Naive thymus-derived CD8-positive, alpha-beta T cell (primary cell): ENCODE measurements around the gene ARPC1B. TPM values are rescaled to one million over a fixed set of nuclear protein-coding genes. Genes with fewer than 3 reads are reported as not detected.
"Not testable (repeated sequence)": the region's sequence is repeated elsewhere in the genome, so short reads cannot be mapped to it uniquely, and the experiment has no call there.

Source experiments
- ATAC-seq, 2 donors: fragments of 150-1000 bp; cut with Tn5 transposase in 1 of 2; sonication (Bioruptor Pico), chemical (Tn5 transposase) in 1 of 2; 1 replicate in 1 of 2; 2 replicates in 1 of 2; pipeline ENCODE4 v1.10.0; 2021; ENCODE audit warnings: mild to moderate bottlenecking in 2 of 2, moderate library complexity in 2 of 2
- POLR2A ChIA-PET: fragments of 350-600 bp; sonication (Branson Sonifier 250); formaldehyde crosslinking; loops from one replicate; lab custom pipeline; 2021; ENCODE audit warnings: antibody characterized with exemption; lab: Charles Lee
- DNase-seq, 10 donors: peaks; one replicate each; pipeline versions ENCODE4 v3.0.0 to v3.0.0-alpha.2; 2020 to 2022
- H3K27ac Mint-ChIP-seq, 10 donors: one replicate each; pipeline ENCODE4 v1.8.0; 2020 to 2022; ENCODE audit warnings: mild to moderate bottlenecking in 10 of 10, mixed read lengths in 10 of 10, moderate library complexity in 4 of 10, inconsistent platforms in 1 of 10
- H3K27me3 Mint-ChIP-seq, 5 donors: one replicate each; pipeline ENCODE4 v1.8.0; 2021 to 2022; ENCODE audit warnings: mixed read lengths in 5 of 5
- H3K36me3 Mint-ChIP-seq, 3 donors: one replicate each; pipeline ENCODE4 v1.8.0; 2020 to 2022; ENCODE audit warnings: mixed read lengths in 3 of 3, mild to moderate bottlenecking in 2 of 3, inconsistent platforms in 1 of 3
- H3K4me1 Mint-ChIP-seq, 4 donors: one replicate each; pipeline ENCODE4 v1.8.0; 2021 to 2022; ENCODE audit warnings: mixed read lengths in 4 of 4
- H3K4me3 Mint-ChIP-seq, 10 donors: one replicate each; pipeline ENCODE4 v1.8.0; 2020 to 2022; ENCODE audit warnings: mild to moderate bottlenecking in 10 of 10, mixed read lengths in 10 of 10, moderate library complexity in 6 of 10, inconsistent platforms in 1 of 10
- H3K9me3 Mint-ChIP-seq, 9 donors: one replicate each; pipeline ENCODE4 v1.8.0; 2020 to 2022; ENCODE audit warnings: mixed read lengths in 9 of 9, mild to moderate bottlenecking in 3 of 9, inconsistent platforms in 1 of 9, moderate library complexity in 1 of 9
- polyA plus RNA-seq, 3 donors: library from polyadenylated mRNA; unstranded; fragments of 300-500 nt; fragmentation: Illumina TruSeq; gene quantifications; one replicate each; pipeline ENCODE4 v1.2.3, GENCODE V29; 2021
- total RNA-seq, 8 experiments: library from RNA in 2 of 8; stranded (reverse) in 2 of 8; gene quantifications; one replicate each; pipeline ENCODE4 v1.2.3 and lab custom pipeline; 2021 to 2026

Gene ARPC1B
- total and polyA plus RNA-seq, 5 experiments from 2014 or later, result 165 to 712 (median 597) TPM

DNA sequence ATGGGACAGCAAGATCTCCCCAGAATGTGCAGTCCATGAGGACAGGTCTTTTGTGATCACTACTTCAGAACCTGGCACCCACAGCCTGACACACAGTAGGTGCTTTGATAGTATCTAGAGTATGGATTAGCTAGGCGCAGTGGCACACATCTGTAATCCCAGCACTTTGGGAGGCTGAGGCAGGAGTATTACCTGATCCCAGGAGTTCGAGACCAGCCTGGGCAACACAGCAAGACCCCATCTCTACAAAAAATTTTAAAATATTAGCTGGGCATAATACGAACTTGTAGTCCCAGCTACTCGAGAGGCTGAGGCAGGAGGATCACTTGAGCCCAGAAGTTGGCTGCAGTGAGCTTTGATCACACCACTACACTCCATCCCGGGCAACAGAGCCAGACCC lies 22.3 kb upstream of the ARPC1B start:
- H3K36me3 Mint-ChIP-seq, result peaks cover 0 to 85% (median 11%) of the 10 kb centered on the region in 3 donors
- H3K9me3 Mint-ChIP-seq, result no peaks in the 10 kb centered on the region
- POLR2A ChIA-PET, result interaction anchor here (0.5 to 0.9 kb wide), 2 partner anchors 42 to 138 kb away, joined by 4 read pairs; no protein-coding TSS in a partner anchor
- no peak overlapping the region for H3K4me3 Mint-ChIP-seq
- H3K27ac Mint-ChIP-seq, result peak overlapping the region in 2 of 10 donors; percentile 14 to 63
- H3K27me3 Mint-ChIP-seq, result no peaks in the 10 kb centered on the region
- DNase-seq, result no peak
- H3K4me1 Mint-ChIP-seq, result no peaks in the 10 kb centered on the region
- no peak for ATAC-seq

DNA sequence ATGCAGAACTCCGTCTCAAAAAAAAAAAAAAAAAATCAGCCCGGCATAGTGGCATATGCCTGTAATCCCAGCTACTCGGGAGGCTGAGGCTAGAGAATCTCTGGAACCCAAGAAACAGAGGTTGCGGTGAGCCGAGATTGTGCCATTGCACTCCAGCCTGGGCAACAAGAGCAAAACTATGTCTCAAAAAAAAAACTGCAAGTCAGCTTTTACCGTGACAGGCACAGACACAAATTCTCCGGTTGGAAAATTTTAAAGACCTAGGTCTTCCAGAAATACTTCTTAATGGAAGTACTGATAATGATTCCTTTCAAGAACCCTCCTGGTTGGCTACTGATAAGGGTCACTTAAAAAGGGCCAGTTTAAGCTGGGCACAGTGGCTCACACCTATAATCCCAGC lies 19.4 kb upstream of the ARPC1B start:
- peaks cover 0 to 3% (median 0%) of the 10 kb centered on the region in 4 donors for H3K4me1 Mint-ChIP-seq
- POLR2A ChIA-PET, result no interaction called here
- H3K27me3 Mint-ChIP-seq, result no peaks in the 10 kb centered on the region
- H3K27ac Mint-ChIP-seq, result peak overlapping the region in 1 of 10 donors; percentile 38
- peaks cover 0 to 88% (median 15%) of the 10 kb centered on the region in 3 donors for H3K36me3 Mint-ChIP-seq
- no peaks in the 10 kb centered on the region for H3K9me3 Mint-ChIP-seq
- H3K4me3 Mint-ChIP-seq, result no peak overlapping the region
- DNase-seq (no peak), ATAC-seq (no peak)

DNA sequence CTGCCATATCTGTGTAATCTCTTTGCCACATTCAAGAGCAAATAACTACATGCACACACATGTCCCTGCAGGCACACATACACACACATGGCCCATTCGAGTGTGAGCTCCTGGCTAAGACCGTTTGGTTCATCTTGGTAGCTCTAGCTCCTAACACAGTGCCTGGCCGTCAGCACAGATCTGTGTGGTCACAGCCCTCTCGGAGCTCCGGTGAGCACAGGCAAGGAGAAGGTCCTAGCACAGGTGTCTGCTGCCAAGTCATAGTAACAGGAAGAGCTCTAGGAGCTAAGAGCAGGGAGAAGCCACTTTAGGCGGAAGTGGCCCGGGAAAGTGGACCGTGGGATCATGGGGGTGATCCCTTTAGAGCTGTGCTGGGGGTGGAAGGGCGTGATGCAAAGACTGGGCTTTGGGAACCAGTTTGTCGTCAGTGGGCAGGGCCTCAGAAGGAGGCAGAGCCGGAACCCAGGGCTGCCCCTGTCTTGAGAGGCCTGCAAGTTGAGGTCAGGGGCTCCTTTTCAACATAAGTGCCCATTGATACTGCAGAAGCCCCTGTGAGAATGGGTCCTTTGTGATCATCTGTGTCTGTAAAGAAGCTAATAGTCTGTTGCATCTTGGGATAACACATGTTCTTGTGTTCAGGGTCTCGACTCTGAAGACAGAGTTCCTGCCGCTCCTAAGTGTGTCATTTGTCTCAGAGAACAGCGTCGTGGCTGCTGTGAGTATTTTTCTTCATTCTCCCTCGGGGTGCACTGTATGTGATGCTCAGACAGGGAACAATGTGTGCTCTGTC lies 16.6 kb upstream of the ARPC1B start:
- Mint-ChIP-seq H3K9me3 (no peaks in the 10 kb centered on the region), H3K36me3 (peaks cover 0 to 90% (median 12%) of the 10 kb centered on the region in 3 donors), H3K4me1 (peaks cover 0 to 3% (median 0%) of the 10 kb centered on the region in 4 donors), H3K27me3 (no peaks in the 10 kb centered on the region), H3K27ac (peak overlapping the region in 5 of 10 donors; percentile 14 to 87 (median 49)), H3K4me3 (no peak overlapping the region)
- DNase-seq, result no peak
- no peak for ATAC-seq
- POLR2A ChIA-PET, result no interaction called here

DNA sequence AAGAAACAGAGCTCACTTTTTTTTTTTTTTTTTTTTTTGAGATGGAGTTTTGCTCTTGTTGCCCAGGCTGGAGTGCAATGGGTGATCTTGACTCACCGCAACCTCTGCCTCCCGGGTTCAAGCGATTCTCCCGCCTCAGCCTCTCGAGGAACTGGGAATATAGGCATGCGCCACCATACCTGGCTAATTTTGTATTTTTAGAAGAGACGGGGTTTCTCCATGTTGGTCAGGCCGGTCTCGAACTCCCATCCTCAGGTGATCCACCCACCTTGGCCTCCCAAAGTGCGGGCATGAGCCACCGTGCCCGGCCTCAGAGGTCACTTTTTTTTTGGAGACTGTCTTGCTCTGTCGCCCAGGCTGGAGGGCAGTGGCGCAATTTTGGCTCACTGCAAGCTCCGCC lies 16.0 kb upstream of the ARPC1B start:
- not testable (repeated sequence) for H3K4me1 Mint-ChIP-seq, H3K27ac Mint-ChIP-seq
- peaks cover 0 to 93% (median 12%) of the 10 kb centered on the region in 3 donors for H3K36me3 Mint-ChIP-seq

DNA sequence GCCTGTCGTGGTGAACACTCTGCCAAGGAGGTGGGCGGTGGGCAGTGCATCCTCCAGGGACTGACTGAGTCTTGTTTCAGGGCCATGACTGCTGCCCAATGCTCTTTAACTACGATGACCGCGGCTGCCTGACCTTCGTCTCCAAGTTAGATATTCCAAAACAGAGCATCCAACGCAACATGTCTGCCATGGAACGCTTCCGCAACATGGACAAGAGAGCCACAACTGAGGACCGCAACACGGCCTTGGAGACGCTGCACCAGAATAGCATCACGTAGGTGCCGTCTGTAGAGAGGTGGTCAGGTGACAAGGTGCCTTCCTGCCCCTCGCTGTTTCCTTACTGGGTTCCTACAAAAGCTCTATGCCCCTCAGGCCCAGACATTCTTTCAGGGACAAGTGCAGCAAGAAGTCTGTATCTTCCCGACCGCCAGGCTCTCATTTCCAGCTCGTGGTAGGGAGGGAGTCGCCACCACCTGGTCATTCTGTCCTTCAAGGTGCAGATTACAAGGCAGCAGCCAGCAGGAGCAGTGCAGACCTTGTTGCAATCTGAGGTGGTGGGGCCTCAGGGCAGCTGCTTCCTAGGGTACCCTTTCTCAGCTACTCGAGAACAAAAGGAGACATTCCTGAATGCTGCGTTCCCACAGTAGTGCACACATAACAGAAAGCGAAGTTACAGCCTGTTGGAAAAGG lies 14.9 kb upstream of the ARPC1B start:
- H3K36me3 Mint-ChIP-seq, result peaks cover 0 to 93% (median 10%) of the 10 kb centered on the region in 3 donors
- POLR2A ChIA-PET, result no interaction called here
- ATAC-seq, result no peak

More for the DNA sequence above, 16.0 kb upstream of the ARPC1B start:
- H3K9me3 Mint-ChIP-seq, DNase-seq, ATAC-seq, H3K4me3 Mint-ChIP-seq, H3K27me3 Mint-ChIP-seq: not testable (repeated sequence)
- POLR2A ChIA-PET, result interaction anchor here (0.7 kb wide), 1 partner anchor 125 kb away, joined by 3 read pairs; no protein-coding TSS in a partner anchor

DNA sequence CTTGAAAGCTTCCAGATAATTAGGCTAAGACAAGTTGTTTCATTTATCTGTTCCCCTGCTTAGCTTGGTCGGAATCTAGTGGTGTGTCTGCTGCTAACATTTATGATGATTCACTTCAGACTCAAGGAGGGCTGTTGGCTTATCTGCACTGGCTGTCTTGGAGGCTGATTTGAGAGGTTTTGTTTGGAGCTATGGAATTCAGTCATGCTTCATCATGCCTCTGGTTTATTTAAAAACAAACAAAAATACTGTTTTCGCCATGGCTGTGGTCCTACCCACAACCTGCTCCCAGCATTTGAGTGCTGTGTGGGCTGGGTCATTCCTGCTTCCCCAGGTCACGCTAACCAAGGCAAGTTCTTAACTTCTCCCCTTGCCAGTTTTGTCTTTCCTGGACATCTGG lies 11.7 kb upstream of the ARPC1B start:
- ATAC-seq (no peak), DNase-seq (no peak)
- peak overlapping the region in 1 of 10 donors; percentile 72 for H3K27ac Mint-ChIP-seq
- H3K9me3 Mint-ChIP-seq, result no peaks in the 10 kb centered on the region
- no peak overlapping the region for H3K4me3 Mint-ChIP-seq
- H3K36me3 Mint-ChIP-seq, result peaks cover 0 to 86% (median 10%) of the 10 kb centered on the region in 3 donors
- H3K4me1 Mint-ChIP-seq, result peaks cover 0 to 6% (median 1%) of the 10 kb centered on the region in 4 donors
- no peaks in the 10 kb centered on the region for H3K27me3 Mint-ChIP-seq
- POLR2A ChIA-PET, result interaction anchor here (1.7 kb wide), 1 partner anchor 32 kb away, joined by 3 read pairs; no protein-coding TSS in a partner anchor

More for the DNA sequence above, 14.9 kb upstream of the ARPC1B start:
- DNase-seq, result no peak
- Mint-ChIP-seq H3K27me3 (no peaks in the 10 kb centered on the region), H3K4me1 (peaks cover 0 to 3% (median under 1%) of the 10 kb centered on the region in 4 donors), H3K9me3 (no peaks in the 10 kb centered on the region), H3K4me3 (no peak overlapping the region), H3K27ac (peak overlapping the region in 2 of 10 donors; percentile 37 to 81)

DNA sequence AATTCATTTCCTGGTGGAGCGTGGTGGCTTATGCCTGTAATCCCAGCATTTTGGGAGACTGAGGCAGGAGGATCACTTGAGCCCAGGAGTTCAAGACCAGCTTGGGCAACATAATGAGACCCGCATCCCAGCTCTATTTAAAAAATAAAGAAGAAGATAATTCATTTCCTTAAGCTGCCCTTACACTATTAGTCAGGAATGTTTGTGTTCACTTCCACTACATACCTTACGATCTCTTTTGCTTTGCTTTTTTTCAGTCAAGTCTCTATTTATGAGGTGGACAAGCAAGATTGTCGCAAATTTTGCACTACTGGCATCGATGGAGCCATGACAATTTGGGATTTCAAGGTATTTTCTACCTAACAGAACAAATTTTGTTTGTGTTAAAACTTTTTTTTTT lies 11.2 kb upstream of the ARPC1B start:
- H3K4me3 Mint-ChIP-seq, result no peak overlapping the region
- POLR2A ChIA-PET, result interaction anchor here (0.7 to 1.7 kb wide), 2 partner anchors 17 to 31 kb away, joined by 3 to 4 read pairs; no protein-coding TSS in a partner anchor
- no peak for DNase-seq
- peak overlapping the region in 3 of 10 donors; percentile 11 to 13 (median 11) for H3K27ac Mint-ChIP-seq
- peaks cover 0 to 6% (median under 1%) of the 10 kb centered on the region in 4 donors for H3K4me1 Mint-ChIP-seq
- H3K36me3 Mint-ChIP-seq, result peaks cover 0 to 81% (median 10%) of the 10 kb centered on the region in 3 donors
- H3K9me3 Mint-ChIP-seq, result no peaks in the 10 kb centered on the region
- no peaks in the 10 kb centered on the region for H3K27me3 Mint-ChIP-seq
- no peak for ATAC-seq

DNA sequence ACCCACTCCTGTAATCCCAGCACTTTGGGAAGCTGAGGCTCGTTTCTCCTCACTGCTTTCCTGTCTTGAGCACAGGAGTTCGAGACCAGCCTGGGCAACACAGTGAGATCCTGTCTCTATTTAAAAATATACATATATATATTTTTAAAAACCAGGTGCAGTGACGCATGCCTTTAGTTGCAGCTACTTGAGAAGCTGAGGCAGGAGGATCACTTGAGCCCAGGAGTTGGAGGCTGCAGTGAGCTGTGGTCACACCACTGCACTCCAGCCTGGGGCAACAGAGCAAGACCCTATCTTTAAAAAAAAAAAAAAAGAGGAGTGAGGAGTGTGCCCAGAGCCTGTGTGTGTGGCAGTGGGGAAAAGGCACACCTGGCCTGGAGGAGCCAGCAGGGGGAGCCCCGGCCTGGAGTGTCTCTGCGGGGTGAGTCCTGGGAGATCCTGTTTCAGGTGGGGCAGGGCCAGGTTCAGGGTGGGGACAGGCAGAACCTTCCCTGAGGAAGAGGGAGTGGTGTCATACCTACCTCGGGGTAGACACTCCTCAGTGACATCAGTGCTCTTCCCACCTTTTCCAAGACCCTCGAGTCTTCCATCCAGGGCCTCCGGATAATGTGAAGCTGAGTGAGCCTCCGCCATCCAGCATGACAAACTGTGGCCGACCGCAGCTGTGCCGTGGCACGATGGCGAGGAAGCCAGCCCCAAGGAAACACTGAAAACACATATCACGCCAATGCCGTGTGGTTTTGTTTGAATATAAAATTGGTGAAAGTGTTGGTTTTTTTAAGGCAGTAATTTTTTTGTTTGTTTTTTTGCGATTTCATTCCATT lies 9.0 kb upstream of the ARPC1B start:
- Mint-ChIP-seq H3K4me1 (peaks cover 0 to 7% (median under 1%) of the 10 kb centered on the region in 4 donors), H3K27ac (peak overlapping the region in 7 of 10 donors; percentile 35 to 74 (median 65)), H3K4me3 (no peak overlapping the region), H3K9me3 (no peaks in the 10 kb centered on the region), H3K27me3 (no peaks in the 10 kb centered on the region), H3K36me3 (peaks cover 0 to 60% (median 4%) of the 10 kb centered on the region in 3 donors)
- ATAC-seq (peak; percentile 97 to 98), DNase-seq (peak; percentile 57 to 85 (median 64))
- POLR2A ChIA-PET, result interaction anchor here (0.6 to 2.2 kb wide), 7 partner anchors 22 to 1065 kb away, joined by 3 to 8 read pairs (median 5); no protein-coding TSS in a partner anchor

DNA sequence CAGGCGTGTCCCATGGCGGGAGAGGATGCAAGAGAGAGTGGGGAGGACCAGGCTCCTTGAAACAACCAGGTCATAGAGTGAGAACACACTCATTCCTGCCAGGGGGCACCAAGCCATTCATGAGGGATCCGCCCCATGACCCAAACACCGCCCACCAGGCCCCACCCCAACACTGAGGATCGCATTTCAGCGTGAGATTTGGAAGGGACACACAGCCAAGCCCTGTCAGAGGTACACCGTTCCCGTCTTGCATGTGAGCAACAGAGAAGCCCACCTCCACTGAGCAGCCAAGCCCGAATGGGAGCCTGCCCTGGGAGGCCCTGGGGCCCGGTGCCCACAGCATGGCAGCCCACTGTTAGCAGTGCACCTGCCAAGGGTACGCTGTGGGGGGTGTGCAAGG lies 7.9 kb upstream of the ARPC1B start:
- POLR2A ChIA-PET, result interaction anchor here (0.6 to 1.2 kb wide), 2 partner anchors 9 to 19 kb away, joined by 4 read pairs; no protein-coding TSS in a partner anchor
- H3K4me3 Mint-ChIP-seq, result no peak overlapping the region

DNA sequence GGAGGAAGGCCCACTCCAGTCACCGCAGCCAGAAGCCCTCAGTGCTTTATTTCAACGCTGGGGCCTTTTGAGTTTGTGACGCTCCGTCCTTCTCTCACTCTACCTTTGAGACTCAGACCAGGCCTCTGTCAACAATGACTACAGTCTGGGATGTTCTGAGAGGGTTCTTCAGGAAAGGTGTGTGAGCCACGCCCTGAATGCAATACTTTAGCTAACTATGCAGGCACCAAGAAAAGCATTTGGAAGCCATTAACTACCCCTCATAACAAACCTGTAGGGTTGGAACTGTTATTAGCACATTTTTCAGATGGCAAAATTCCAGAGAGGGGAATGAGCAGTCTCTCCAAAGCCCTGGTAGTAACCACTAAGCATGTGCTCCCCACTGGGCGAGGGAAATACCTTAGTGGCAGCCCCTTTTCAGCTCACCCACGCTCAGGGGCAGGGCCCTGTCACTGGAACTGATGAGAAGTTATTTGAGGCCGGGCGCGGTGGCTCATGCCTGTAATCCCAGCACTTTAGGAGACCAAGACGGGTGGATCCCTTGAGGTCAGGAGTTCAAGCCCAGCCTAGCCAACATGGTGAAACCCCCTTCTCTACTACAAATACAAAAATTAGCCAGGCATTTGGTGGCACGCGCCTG lies 5.7 kb upstream of the ARPC1B start:
- no peak for DNase-seq
- Mint-ChIP-seq H3K36me3 (peaks cover 0 to 30% (median 4%) of the 10 kb centered on the region in 3 donors), H3K9me3 (no peaks in the 10 kb centered on the region), H3K4me1 (peaks cover 6 to 25% (median 16%) of the 10 kb centered on the region in 4 donors), H3K4me3 (no peak overlapping the region), H3K27ac (peak overlapping the region in 5 of 10 donors; percentile 22 to 82 (median 40)), H3K27me3 (no peaks in the 10 kb centered on the region)
- no peak for ATAC-seq
- POLR2A ChIA-PET, result interaction anchor here (2.0 to 4.4 kb wide), 3 partner anchors 18 to 40 kb away, joined by 8 to 16 read pairs (median 14); partner anchors contain the start of genes BUD31 and PDAP1

More for the DNA sequence above, 7.9 kb upstream of the ARPC1B start:
- H3K9me3 Mint-ChIP-seq, result no peaks in the 10 kb centered on the region
- peaks cover 0 to 49% (median 4%) of the 10 kb centered on the region in 3 donors for H3K36me3 Mint-ChIP-seq
- DNase-seq, result no peak
- no peak for ATAC-seq
- H3K4me1 Mint-ChIP-seq, result peaks cover 0 to 9% (median under 1%) of the 10 kb centered on the region in 4 donors
- H3K27me3 Mint-ChIP-seq, result no peaks in the 10 kb centered on the region
- H3K27ac Mint-ChIP-seq, result peak overlapping the region in 3 of 10 donors; percentile 12 to 40 (median 20)

DNA sequence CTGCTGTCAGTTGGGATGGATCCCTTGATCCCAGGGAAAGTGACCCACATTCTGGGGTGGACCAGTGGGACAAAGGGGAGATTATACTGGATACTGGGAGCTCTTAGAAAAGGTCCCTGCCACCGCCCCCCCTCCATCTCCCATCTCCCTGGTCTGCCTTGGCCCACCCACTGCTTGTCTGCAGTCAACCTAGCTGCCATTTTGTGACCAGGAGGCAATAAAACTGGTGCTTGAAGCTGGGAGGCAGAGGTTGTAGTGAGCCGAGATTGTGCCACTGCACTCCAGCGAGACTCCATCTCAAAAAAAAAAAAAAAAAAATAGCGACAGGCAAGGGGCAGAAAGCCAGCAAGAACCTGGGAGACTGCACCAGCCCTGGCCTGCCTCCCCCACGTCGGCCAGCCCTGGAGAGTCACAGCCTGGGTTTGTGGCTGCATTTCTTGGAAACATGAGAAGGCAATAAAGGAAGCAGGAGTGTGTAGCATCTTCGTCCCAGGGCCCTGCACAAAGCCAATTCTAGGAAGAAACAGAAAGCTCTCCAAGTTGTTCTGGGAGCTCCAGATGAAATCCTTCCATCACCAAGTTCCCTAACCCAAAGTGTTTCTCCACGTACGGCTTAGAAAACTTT lies 4.7 kb upstream of the ARPC1B start:
- peaks cover 6 to 24% (median 17%) of the 10 kb centered on the region in 4 donors for H3K4me1 Mint-ChIP-seq
- no peaks in the 10 kb centered on the region for H3K9me3 Mint-ChIP-seq
- DNase-seq, result no peak
- H3K36me3 Mint-ChIP-seq, result peaks cover 0 to 20% (median 4%) of the 10 kb centered on the region in 3 donors
- POLR2A ChIA-PET, result interaction anchor here (0.7 to 4.4 kb wide), 5 partner anchors 12 to 1225 kb away, joined by 3 to 16 read pairs (median 8); partner anchors contain the start of genes BUD31 and PDAP1
- H3K27ac Mint-ChIP-seq, result peak overlapping the region in 3 of 10 donors; percentile 43 to 58 (median 57)
- H3K4me3 Mint-ChIP-seq, result no peak overlapping the region
- no peak for ATAC-seq
- H3K27me3 Mint-ChIP-seq, result no peaks in the 10 kb centered on the region
